Spinal cord (tissue), 10 donors: ENCODE measurements around the gene BCL2A1. TPM values are rescaled to one million over a fixed set of nuclear protein-coding genes. Genes with fewer than 3 reads are reported as not detected.
"Not testable (repeated sequence)": the region's sequence is repeated elsewhere in the genome, so short reads cannot be mapped to it uniquely, and the experiment has no call there.

Source experiments
- DNase-seq, 6 donors: peaks; one replicate each; pipeline versions ENCODE4 v3.0.0 to v3.0.0-alpha.2; 2013 to 2015; ENCODE audit warnings: low spot score in 6 of 6, low read depth in 4 of 6
- H3K27ac ChIP-seq: one replicate; pipeline ENCODE4 v1.5.1; 2013; ENCODE audit warnings: low read depth, low read length, control low read depth
- H3K27me3 ChIP-seq: one replicate; pipeline ENCODE4 v1.6.1; 2013; ENCODE audit warnings: low read length; ENCODE audit not compliant: control insufficient read depth, insufficient read depth
- H3K36me3 ChIP-seq: one replicate; pipeline ENCODE4 v1.6.1; 2013; ENCODE audit warnings: low read length; ENCODE audit not compliant: control insufficient read depth, insufficient read depth
- H3K4me1 ChIP-seq: one replicate; pipeline ENCODE4 v1.6.1; 2013; ENCODE audit warnings: low read length; ENCODE audit not compliant: control insufficient read depth, insufficient read depth
- H3K4me3 ChIP-seq: one replicate; pipeline ENCODE4 v1.5.1; 2013; ENCODE audit warnings: low read depth, low read length, control low read depth
- H3K9me3 ChIP-seq: one replicate; pipeline ENCODE4 v1.6.1; 2013; ENCODE audit warnings: low read length; ENCODE audit not compliant: control insufficient read depth, insufficient read depth
- WGBS: methylation state at CpG from one replicate; pipeline ENCODE4 v1.1.5; 2013; ENCODE audit warnings: missing lambda C conversion rate; ENCODE audit not compliant: insufficient coverage; 5-methylcytosine and 5-hydroxymethylcytosine counted together
- long read RNA-seq, 4 donors: transcript quantifications; one replicate each; lab custom pipeline, GENCODE V29; 2026
- polyA plus RNA-seq, 2 donors: library from polyadenylated mRNA; unstranded; fragments of 120-200 nt; gene quantifications; one replicate each; pipeline ENCODE4 v1.2.1, GENCODE V29; 2013; ENCODE audit not compliant: insufficient read length in 2 of 2
- total RNA-seq, 2 donors: library from RNA; depleted of rRNA in 1 of 2; stranded (reverse); fragments of 120-200 nt in 1 of 2; fragments of >200 nt in 1 of 2; gene quantifications; one replicate each; pipeline versions ENCODE4 v1.2.3 to v1.2.4, GENCODE V29; 2013 to 2014
- donor health status: healthy.

BCL2A1 gene
- total RNA-seq = 1 to 10 TPM in 1 of 2 donors, under 1 TPM in 1; 0.39 to 9.7 TPM
- polyA plus RNA-seq = under 1 TPM; 0.32 to 0.38 TPM
- long read RNA-seq, donor 1 = 0 reads
- long read RNA-seq, donor 2 = 0 reads
- long read RNA-seq, donor 3 = 0 reads
- long read RNA-seq, donor 4 = 0 reads

DNA sequence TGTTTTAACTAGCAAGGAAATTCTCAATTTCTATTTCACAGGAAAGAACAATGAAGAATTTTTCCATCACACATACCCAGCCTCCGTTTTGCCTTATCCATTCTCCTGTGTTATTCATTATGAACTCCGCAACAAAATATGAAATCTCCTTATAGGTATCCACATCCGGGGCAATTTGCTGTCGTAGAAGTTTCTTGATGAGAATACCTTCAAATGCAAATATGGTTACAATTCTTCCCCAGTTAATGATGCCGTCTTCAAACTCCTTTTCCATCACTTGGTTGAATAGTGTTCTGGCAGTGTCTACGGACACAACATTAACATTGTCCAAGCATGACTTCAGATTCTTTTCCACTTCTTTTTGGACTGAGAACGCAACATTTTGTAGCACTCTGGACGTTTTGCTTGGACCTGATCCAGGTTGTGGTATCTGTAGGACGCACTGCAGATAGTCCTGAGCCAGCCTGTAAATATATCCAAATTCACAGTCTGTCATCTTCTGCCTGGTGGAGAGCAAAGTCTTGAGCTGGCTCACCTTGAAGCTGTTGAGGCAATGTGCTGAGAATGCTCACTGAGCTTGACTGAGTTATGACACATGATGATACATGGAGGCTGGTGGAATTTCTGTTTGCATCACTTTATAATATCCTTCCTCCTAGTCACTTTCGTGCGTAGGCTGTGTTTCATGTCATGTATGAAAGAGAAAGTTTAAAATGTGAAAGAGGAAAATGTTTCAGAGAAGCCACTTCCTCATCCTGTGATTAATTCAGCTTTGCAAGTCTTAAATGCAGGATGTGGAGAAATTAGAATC, at the start of gene BCL2A1:
TSS of gene BCL2A1 (minus strand) at position 573 of the 811 bp plus-strand sequence. CDS start at position 496, 77 bp downstream.
- H3K9me3 ChIP-seq = no peaks in the 10 kb centered on the region
- H3K36me3 ChIP-seq = no peaks in the 10 kb centered on the region
- no peaks in the 10 kb centered on the region for H3K4me1 ChIP-seq
- no peaks in the 10 kb centered on the region for H3K27me3 ChIP-seq
- H3K27ac ChIP-seq = no peak within 1 kb of the TSS
- WGBS = 40% methylated on average over 1 of the region's 11 CpGs
- H3K4me3 ChIP-seq = no peak within 1 kb of the TSS
- no peak for DNase-seq

DNA sequence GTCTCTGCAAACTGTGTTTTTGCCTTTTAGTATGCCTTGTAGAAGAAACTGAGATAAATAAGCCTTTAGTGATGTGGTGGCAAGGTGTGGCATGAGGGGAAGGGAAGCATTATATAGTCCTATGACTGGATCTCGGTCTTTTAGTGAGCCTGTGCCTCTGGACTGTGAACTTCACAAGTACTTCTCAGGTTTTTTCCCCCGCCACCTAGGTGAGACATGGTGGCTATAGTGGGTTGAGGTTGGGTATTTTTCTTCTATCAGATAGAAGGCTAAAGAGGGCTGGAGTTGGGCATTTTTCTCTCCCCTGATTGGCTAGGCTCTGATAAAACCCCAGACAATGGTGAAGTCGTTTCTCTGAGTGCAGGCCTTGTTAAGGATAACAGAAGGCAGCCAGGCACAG, 49.7 kb upstream of the BCL2A1 start:
- WGBS = 86% methylated on average over 3 of the region's 3 CpGs
- H3K9me3 ChIP-seq = no peaks in the 10 kb centered on the region
- H3K4me3 ChIP-seq = no peak overlapping the region
- H3K4me1 ChIP-seq = no peaks in the 10 kb centered on the region
- H3K36me3 ChIP-seq = no peaks in the 10 kb centered on the region
- no peak overlapping the region for H3K27ac ChIP-seq
- no peak for DNase-seq
- H3K27me3 ChIP-seq = no peaks in the 10 kb centered on the region

DNA sequence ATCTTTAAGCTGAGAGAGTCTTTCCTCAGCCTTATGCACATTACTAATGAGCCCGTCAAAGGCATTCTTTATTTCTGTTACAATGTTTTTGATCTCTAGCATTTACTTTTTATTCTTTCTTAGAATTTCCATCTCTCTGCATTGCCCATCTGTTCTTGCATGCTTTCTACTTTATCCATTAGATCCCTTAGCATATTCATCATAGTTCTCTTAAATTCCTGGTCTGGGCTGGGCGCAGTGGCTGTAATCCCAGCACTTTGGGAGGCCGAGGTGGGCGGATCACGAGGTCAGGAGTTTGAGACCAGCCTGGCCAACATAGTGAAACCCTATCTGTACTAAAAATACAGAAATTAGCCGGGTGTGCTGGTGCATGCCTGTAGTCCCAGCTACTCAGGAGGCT, 49.2 kb upstream of the BCL2A1 start:
- H3K4me1 ChIP-seq, H3K4me3 ChIP-seq, H3K9me3 ChIP-seq, H3K27ac ChIP-seq, DNase-seq, H3K36me3 ChIP-seq, H3K27me3 ChIP-seq: not testable (repeated sequence)
- WGBS = 97% methylated on average over 5 of the region's 6 CpGs

DNA sequence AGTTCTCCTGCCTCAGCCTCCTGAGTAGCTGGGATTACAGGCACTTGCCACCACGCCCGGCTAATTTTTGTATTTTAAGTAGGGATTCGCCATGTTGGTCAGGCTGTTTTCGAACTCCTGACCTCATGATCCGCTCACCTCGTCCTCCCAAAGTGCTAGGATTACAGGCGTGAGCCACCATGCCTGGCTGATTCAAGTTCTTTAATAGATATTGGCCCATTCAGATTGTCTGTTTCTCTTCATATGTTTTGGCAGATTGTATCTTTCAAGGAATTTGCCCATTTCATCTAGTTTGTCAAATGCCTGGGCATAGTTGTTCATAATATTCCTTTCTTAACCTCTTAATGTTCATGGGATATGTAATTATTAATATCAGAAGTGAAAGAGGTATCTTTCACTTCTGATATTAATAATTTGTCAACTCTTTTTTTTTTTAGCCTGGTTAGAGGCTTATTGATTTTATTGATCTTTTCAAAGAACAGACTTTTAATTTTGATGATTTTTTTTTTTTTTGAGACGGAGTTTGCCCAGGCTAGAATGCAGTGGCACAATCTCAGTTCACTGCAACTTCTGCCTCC, 48.3 kb upstream of the BCL2A1 start:
- Histone ChIP-seq H3K4me3 (no peak overlapping the region), H3K36me3 (no peaks in the 10 kb centered on the region), H3K27me3 (no peaks in the 10 kb centered on the region), H3K4me1 (no peaks in the 10 kb centered on the region), H3K9me3 (no peaks in the 10 kb centered on the region), H3K27ac (no peak overlapping the region)
- 92% methylated on average over 6 of the region's 8 CpGs for WGBS
- no peak for DNase-seq

DNA sequence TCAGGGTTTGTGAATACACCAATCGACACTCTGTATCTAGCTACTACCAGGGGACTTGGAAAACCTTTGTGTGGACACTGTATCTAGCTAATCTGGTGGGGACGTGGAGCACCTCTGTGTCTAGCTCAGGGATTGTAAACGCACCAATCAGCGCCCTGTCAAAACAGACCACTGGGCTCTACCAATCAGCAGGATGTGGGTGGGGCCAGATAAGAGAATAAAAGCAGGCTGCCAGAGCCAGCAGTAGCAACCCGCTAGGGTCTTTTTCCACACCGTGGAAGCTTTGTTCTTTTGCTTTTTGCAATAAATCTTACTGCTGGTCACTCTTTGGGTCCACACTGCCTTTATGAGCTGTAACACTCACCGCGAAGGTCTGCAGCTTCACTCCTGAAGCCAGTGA, 46.1 kb upstream of the BCL2A1 start:
- not testable (repeated sequence) for H3K9me3 ChIP-seq, H3K36me3 ChIP-seq, DNase-seq, H3K4me3 ChIP-seq, H3K4me1 ChIP-seq, H3K27ac ChIP-seq, H3K27me3 ChIP-seq
- 82% methylated on average over 3 of the region's 8 CpGs for WGBS

DNA sequence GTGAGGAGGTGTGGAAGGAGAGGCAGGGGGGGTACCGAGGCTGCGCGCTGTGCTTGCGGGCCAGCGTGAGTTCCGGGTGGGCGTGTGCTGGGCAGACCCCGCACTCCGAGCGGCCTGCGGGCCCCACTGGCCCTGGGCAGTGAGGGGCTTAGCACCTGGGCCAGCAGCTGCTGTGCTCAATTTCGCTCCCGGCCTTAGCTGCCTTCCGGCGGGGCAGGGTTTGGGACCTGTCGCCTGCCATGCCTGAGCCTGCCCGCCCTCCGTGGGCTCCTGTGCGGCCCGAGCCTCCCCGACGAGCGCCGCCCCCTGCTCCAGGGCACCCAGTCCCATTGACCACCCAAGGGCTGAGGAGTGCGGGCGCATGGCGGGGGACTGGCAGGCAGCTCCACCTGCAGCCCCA, 45.5 kb upstream of the BCL2A1 start:
- H3K4me3 ChIP-seq, H3K9me3 ChIP-seq, DNase-seq, H3K27me3 ChIP-seq, H3K4me1 ChIP-seq, H3K27ac ChIP-seq, H3K36me3 ChIP-seq: not testable (repeated sequence)
- WGBS = 99% methylated on average over 23 of the region's 27 CpGs

DNA sequence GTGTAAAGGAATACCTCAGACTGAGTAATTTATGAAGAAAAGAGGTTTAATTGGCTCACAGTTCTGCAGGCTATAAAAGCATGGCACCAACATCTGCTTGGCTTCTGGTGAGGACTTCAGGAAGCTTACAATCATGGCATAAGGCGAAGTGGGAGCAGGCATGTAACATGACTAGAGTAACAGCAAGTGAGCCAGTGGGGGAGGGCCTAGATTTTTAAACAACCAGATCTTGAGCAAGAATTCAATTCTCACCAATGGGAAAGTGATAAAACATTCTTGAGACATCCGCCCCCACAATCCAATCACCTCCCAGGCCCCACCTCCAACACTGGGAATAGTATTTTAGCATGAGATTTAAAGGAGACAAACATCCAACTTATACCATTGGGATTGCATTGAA, 44.2 kb upstream of the BCL2A1 start:
- no CpG with 5 or more reads among the region's 2 CpGs for WGBS
- Histone ChIP-seq H3K9me3 (no peaks in the 10 kb centered on the region), H3K27ac (no peak overlapping the region), H3K4me3 (no peak overlapping the region), H3K36me3 (no peaks in the 10 kb centered on the region), H3K4me1 (no peaks in the 10 kb centered on the region), H3K27me3 (no peaks in the 10 kb centered on the region)
- DNase-seq = no peak

DNA sequence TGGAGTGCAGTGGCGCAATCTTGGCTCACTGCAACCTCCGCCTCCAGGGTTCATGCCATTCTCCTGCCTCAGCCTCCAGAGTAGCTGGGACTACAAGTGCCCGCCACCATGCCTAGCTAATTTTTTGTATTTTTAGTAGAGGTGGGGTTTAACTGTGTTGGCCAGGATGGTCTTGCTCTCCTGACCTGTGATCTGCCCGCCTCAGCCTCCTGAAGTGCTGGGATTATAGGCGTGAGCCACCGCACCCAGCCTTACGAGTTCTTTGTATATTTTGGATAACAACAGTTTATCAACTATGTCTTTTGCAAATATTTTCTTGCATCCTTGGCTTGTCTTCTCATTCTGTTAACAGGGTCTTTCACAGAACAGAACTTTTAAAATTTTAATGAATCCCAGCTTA, 43.2 kb upstream of the BCL2A1 start:
- 100% methylated on average over 4 of the region's 7 CpGs for WGBS
- H3K4me1 ChIP-seq, H3K9me3 ChIP-seq: not testable (repeated sequence)

DNA sequence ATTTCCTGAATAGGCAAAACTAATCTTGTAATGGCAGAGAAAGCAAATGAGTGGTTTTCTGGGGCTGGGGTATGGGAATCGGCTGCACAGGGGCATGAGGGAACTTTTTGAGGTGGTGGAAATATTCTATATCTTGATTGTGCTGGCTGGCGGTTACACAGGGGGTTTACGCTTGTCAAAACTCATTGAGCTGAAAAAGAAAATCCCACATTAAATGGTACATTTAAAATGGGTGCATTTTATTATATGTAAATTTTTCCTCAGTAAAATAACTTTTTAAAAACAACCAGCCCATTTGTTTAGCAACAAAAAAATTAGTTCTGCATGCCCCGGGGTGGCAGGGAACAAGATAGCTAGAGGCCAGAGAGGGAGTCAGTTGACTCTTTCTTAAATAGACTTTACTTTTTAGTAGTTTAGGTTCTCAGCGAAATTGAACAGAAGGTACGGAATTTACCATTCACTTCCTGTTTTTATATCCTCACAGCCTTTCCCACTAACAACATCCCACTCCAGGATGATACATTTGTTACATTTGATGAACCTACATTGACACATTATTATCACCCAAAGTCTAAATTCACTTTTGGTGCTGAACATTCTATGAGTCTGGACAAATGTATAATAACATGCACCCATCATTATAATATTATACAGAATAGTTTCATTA, 41.2 kb upstream of the BCL2A1 start:
- H3K36me3 ChIP-seq = no peaks in the 10 kb centered on the region
- H3K27ac ChIP-seq = no peak overlapping the region
- no peaks in the 10 kb centered on the region for H3K9me3 ChIP-seq
- WGBS = 79% methylated on average over 2 of the region's 6 CpGs
- H3K27me3 ChIP-seq = no peaks in the 10 kb centered on the region
- no peaks in the 10 kb centered on the region for H3K4me1 ChIP-seq
- H3K4me3 ChIP-seq = no peak overlapping the region
- no peak for DNase-seq

More for the DNA sequence above, 43.2 kb upstream of the BCL2A1 start:
- H3K4me3 ChIP-seq, DNase-seq, H3K27me3 ChIP-seq, H3K36me3 ChIP-seq, H3K27ac ChIP-seq: not testable (repeated sequence)
